SK-N-MC (cell line): ENCODE results near the gene PLCB3.

ENCODE experiments used
- EZH2 ChIP-seq: fragments of 200-600 bp; sonication (generic); IDR thresholded peaks from one replicate; pipeline ENCODE4 v1.6.1; 2017; ENCODE audit warnings: antibody characterized with exemption
- FOXP2 ChIP-seq: optimal IDR thresholded peaks from 2 replicates; pipeline ENCODE3; 2011; ENCODE audit warnings: mild to moderate bottlenecking, moderate library complexity; ENCODE audit not compliant: insufficient read depth; ENCODE audit errors: extremely low read length, control extremely low read depth
- POLR2AphosphoS5 ChIP-seq: IDR thresholded peaks from 2 replicates; pipeline ENCODE4 v1.6.1; 2012; ENCODE audit warnings: mild to moderate bottlenecking, low read depth, low read length, borderline replicate concordance

GRCh38 chr11:64285885-64286800, 34.8 kb downstream of the PLCB3 start:
- TF ChIP-seq POLR2AphosphoS5, result no peak
- no peak for TF ChIP-seq EZH2
- no peak for TF ChIP-seq FOXP2
